Kidney epithelial cell (primary cell): ENCODE data around the gene ZBTB7B. TPM values are rescaled to one million over a fixed set of nuclear protein-coding genes. Genes with fewer than 3 reads are reported as not detected.
"Not testable (repeated sequence)": the region's sequence is repeated elsewhere in the genome, so short reads cannot be mapped to it uniquely, and the experiment has no call there.

ENCODE experiments used
- DNase-seq: peaks from one replicate; pipeline ENCODE4 v3.0.0-alpha.2; 2010; ENCODE audit warnings: low read depth
- H3K27me3 ChIP-seq: 2 replicates; pipeline ENCODE4 v1.6.0; 2011; ENCODE audit warnings: low read length; ENCODE audit not compliant: control insufficient read depth, insufficient read depth
- H3K36me3 ChIP-seq: 2 replicates; pipeline ENCODE4 v1.5.1; 2011; ENCODE audit warnings: low read length; ENCODE audit not compliant: control insufficient read depth, insufficient read depth
- H3K4me3 ChIP-seq: 2 replicates; pipeline ENCODE4 v1.5.1; 2011; ENCODE audit warnings: low read depth, mild to moderate bottlenecking, control low read depth, low read length
- total RNA-seq: library from RNA; depleted of rRNA; stranded (reverse); fragments of >200 nt; gene quantifications from 2 replicates; pipeline ENCODE4 v1.2.3, GENCODE V29; 2015
- TF ChIP-seq, protein P1 (sequence below): IDR thresholded peaks from 2 replicates; pipeline ENCODE4 v1.5.1; 2011; ENCODE audit warnings: mild to moderate bottlenecking, moderate library complexity, low read length, control low read depth, inconsistent platforms; ENCODE audit not compliant: insufficient read depth, poor library complexity, severe bottlenecking

Gene ZBTB7B
- total RNA-seq, 1 donor from 2014 or later, result 28.0 TPM

GRCh38 chr1:154982341-154982740 lies 20.3 kb upstream of the ZBTB7B start:
- Histone ChIP-seq H3K4me3 (peak overlapping the region; percentile 75), H3K36me3 (peaks cover under 1% of the 10 kb centered on the region), H3K27me3 (no peaks in the 10 kb centered on the region)
- TF ChIP-seq, protein P1, sequence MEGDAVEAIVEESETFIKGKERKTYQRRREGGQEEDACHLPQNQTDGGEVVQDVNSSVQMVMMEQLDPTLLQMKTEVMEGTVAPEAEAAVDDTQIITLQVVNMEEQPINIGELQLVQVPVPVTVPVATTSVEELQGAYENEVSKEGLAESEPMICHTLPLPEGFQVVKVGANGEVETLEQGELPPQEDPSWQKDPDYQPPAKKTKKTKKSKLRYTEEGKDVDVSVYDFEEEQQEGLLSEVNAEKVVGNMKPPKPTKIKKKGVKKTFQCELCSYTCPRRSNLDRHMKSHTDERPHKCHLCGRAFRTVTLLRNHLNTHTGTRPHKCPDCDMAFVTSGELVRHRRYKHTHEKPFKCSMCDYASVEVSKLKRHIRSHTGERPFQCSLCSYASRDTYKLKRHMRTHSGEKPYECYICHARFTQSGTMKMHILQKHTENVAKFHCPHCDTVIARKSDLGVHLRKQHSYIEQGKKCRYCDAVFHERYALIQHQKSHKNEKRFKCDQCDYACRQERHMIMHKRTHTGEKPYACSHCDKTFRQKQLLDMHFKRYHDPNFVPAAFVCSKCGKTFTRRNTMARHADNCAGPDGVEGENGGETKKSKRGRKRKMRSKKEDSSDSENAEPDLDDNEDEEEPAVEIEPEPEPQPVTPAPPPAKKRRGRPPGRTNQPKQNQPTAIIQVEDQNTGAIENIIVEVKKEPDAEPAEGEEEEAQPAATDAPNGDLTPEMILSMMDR, result no peak
- DNase-seq, result no peak

DNA sequence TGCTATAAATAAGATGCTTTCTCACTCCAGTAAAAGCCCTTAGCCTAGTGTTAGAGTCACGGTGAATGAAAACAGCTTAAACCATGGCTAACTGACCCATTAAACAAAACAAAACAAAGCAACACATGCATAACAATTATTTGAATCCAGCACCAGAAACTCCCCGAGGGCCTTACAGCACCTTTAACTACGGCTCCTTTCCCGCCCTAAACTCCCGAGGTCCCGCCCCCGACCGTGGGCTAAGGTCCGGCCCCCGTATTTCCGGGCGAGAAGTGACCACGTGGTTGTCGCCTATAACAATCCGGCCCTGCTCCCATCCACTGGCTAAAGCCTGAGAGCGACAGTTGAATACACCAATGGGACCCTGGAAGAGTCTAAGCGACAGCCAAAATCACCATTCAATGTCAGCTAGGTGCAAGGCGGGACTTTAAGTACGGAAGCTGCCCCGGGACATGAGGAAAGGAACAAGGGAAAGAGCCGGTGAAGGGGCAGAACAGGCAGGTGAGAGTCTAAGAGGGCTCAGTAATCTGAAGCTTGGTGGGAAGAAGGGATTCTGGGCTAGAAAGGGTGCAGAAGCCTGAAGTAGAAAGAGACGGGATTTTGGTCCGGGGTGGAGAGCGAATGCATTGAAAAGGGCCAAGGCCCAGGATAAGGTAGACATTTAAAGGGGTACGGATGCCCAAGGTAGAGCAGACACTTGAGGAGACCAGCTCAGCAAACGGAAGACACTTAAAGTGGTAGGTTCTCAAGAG lies 19.5 kb upstream of the ZBTB7B start, which contains the start of gene FLAD1:
FLAD1 (plus strand) TSS at position 448 of the 752 bp plus-strand sequence. CDS start 351 bp downstream, outside the sequence.
- H3K4me3 ChIP-seq, result peak within 1 kb of the TSS; percentile 75
- peak; percentile 98 for DNase-seq
- H3K36me3 ChIP-seq, result peaks cover 3% of the 10 kb centered on the region

GRCh38 chr1:154983776-154984466 lies 18.7 kb upstream of the ZBTB7B start:
- Histone ChIP-seq H3K27me3 (no peaks in the 10 kb centered on the region), H3K4me3 (peak overlapping the region; percentile 75), H3K36me3 (peaks cover 3% of the 10 kb centered on the region)
- no peak for DNase-seq
- TF ChIP-seq, protein P1, result no peak

More for the DNA sequence above, 19.5 kb upstream of the ZBTB7B start, which contains the start of gene FLAD1:
- H3K27me3 ChIP-seq, result no peaks in the 10 kb centered on the region
- TF ChIP-seq, protein P1, result no peak

DNA sequence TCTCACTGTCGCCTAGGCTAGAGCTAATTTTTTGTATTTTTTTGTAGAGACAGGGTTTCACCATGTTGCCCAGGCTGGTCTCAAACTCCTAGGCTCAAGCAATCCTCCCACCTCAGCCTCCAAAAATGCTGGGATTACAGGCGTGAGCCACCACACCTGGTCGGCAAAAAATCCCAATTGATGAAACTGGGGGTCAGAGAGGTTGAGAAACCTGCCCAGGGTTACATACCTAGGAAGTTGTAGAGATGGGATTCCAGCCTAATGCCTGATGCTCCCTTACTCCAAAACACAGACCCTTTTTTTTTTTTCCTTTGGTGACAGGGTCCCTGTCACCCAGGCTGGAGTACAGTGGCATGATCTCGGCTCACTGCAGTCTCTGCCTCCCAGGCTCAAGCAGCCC lies 15.9 kb upstream of the ZBTB7B start:
- H3K36me3 ChIP-seq, H3K27me3 ChIP-seq, DNase-seq, H3K4me3 ChIP-seq: not testable (repeated sequence)

GRCh38 chr1:154987326-154987725 lies 15.3 kb upstream of the ZBTB7B start:
- Histone ChIP-seq H3K27me3 (no peaks in the 10 kb centered on the region), H3K36me3 (peaks cover 3% of the 10 kb centered on the region), H3K4me3 (no peak overlapping the region)
- TF ChIP-seq, protein P1, result no peak
- no peak for DNase-seq

GRCh38 chr1:154988058-154988954 lies 14.3 kb upstream of the ZBTB7B start:
- peaks cover 3% of the 10 kb centered on the region for H3K36me3 ChIP-seq

More at GRCh38 chr1:154988058-154988954, 14.3 kb upstream of the ZBTB7B start:
- TF ChIP-seq, protein P1, result no peak
- Histone ChIP-seq H3K4me3 (no peak overlapping the region), H3K27me3 (no peaks in the 10 kb centered on the region)
- DNase-seq, result no peak
